Body of pancreas (tissue), 4 donors: ENCODE data around the gene CASTOR1.

Experiments used
- CTCF ChIP-seq, 7 experiments: fragments of 450-650 bp in 4 of 7; fragments of 200-600 bp in 3 of 7; sonication (generic) in 3 of 7; IDR thresholded peaks; one replicate each; pipeline ENCODE4 v1.5.1; 2016 to 2019; ENCODE audit warnings: antibody characterized with exemption in 7 of 7
- POLR2A ChIP-seq, 3 donors: fragments of 450-650 bp; IDR thresholded peaks; one replicate each; pipeline ENCODE4 v1.6.1; 2016; ENCODE audit warnings: antibody characterized with exemption in 3 of 3, mild to moderate bottlenecking in 2 of 3

- TF ChIP-seq CTCF (IDR thresholded peaks at IDR 0.05) = no peak
- TF ChIP-seq POLR2A (IDR thresholded peaks at IDR 0.05) = no peak
These were observed 33.9 kb upstream of the CASTOR1 start for GRCh38 chr22:30323246-30323645.
